Measurements from ENCODE around the gene ELL2.
"Not testable (repeated sequence)": the region's sequence is repeated elsewhere in the genome, so short reads cannot be mapped to it uniquely, and the experiment has no call there.

Gene ELL2

GRCh38 chr5:95930141-95930930, 31.3 kb downstream of the ELL2 start:
- no peak for DNase-seq (ENCODE audit: low spot score)

DNA sequence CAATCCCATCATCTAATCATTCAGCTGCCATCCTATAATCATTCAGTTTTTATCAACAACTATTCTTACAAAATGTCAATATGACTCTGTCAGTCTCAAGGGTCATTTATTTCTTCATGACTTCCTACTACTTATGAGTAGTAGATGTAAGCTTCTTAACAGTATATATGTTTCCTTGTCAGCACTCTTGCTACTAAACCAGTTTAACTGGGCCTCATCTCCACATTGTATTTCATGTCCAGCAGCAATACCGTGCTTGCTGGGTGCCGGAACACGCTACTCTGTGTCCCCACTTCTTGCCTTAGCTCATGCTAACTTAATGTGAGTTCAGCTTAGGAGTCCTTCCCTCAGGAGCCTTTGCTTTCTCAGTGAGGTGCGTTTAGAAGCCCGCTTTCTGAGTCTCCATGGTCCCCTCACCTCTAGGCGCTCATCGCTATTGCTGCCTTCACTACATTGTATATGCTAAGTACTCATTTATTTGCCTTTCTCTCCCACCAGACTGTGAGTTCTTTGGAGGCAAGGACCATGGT, 32.9 kb downstream of the ELL2 start:
- DNase-seq (ENCODE audit: low spot score), result no peak

DNA sequence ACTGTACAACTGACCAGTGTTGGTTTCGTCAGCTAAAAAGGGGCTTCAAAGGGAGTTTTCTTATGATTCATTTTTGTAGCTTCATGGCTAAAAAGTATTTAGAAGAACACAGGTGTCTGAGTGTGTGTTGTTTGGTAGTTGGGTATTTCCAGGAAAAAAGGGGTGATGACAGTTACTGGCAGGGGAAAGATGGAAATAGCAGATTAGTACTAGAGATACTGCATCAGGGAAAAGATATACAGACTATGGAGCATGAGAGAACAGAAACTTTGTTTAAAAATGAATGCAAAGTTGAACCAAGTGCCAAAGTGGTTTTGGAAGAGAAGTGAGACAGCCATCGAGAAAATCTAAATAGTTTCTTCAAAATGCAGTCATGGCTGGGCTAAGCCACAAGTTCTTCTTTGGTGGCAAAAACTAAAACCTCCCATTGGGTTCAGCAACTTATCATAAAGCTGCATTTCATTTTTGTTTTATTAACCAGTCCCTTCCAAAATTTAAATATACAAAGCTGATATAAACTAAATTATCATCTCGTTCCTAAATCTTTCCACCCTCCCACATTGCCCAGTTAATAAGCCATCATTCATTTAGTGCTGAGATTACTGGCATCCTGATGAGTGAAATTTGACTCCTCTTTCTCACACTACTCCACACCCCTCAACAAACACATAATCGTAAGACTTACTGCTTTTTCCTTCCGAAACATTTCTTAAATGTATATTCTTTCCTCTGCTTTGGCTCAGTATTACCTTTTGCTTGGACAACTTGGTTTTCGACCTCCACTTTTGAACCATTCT, 33.5 kb downstream of the ELL2 start:
- no peak for DNase-seq (ENCODE audit: low spot score)

DNA sequence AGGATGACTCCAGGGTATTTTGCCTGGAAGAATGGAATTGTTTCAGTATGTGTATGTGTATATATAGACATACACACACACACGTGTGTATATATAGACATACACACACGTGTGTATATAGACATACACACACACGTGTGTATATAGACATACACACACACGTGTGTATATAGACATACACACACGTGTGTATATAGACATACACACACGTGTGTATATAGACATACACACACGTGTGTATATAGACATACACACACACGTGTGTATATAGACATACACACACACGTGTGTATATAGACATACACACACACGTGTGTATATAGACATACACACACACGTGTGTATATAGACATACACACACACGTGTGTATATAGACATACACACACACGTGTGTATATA, 34.4 kb downstream of the ELL2 start:
- not testable (repeated sequence) for DNase-seq (ENCODE audit: low spot score)

GRCh38 chr5:95925939-95926338, 35.7 kb downstream of the ELL2 start:
- no peak for DNase-seq (ENCODE audit: low spot score)

DNA sequence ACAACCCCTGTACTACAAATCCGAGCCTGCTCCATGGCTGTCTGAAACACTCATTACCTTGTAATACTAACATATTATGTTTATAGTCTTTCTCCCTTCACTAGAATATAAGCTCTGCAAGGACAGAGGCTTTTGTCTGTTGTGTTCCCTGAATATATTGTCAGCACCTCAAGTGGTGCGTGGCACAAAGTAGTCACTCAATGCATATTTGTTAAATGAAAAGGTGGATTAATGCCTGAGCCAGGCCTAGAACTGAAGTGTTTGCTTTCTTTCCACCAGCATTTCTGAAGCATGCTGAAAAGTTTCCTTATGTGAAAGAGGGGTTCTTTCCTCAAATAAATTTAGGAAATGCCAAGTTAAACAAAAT, 36.3 kb downstream of the ELL2 start:
- DNase-seq (ENCODE audit: low spot score), result no peak

- no peak for DNase-seq (ENCODE audit: low spot score)
These were observed 36.8 kb downstream of the ELL2 start for GRCh38 chr5:95924720-95925377.

DNA sequence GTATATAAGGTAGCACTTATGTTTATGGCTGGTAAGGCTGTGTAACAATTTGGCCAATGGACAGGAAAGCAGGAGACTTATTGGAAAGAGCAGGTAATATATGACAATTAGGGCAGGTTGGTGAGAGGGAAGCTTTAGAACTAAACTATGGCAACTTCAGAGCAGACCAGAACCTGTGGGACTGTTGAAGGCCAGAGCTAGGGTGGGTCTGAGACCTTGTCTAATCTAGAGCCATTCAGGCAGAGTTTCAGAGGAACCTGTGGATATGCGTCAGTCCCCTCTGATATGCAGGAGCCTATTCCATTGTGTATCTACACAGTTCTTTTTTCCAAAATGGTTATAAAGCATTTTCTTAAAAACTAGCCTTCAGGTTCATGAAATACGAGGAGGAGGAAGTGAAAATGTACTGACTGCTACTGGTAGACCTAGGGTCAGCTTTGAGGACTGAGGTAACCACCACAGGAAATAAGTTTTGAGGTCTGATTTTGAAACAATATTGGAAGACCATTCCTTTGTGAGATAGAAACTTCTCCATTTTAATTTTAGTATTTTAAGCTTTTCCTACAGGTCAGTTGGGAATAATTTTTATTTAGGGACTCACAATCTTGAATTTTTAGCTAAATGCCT, 37.6 kb downstream of the ELL2 start:
- no peak for DNase-seq (ENCODE audit: low spot score)

DNA sequence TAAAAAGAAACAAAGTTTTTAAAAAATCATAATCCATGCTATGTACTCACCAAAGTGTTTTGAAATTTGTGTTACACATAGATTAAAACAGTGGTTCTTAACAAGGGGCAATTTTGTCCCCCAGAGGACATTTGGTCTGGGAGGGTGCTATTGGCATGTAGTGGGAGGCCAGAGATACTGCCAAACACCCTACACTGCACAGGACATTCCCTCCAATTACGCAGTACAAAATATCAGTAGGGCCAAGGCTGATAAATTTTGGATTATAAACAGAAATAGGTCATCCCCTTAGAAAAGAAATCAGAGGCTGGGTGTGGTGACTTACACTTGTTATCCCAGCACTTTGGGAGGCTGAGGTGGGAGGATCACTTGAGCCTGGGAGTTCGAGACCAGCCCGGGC, 38.9 kb downstream of the ELL2 start:
- no peak for DNase-seq (ENCODE audit: low spot score)

DNA sequence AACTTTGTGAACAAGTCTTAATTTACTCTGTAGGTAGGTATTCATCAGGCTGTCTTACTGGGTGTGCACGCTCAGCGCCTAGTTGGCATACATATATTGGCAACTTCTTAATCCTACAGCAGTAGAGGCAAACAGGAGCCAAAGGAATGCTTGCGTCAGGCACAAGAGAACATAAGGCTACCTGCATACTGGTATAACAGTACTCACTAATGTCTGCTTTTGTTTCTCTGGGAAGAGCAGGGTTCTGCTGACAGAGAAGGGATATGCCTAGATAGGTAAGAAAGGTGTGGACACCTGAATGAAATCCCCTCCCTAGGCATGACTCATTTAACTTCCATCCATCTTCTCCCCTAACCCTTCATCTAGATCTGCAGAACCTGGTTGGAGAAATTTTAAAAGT, 40.1 kb downstream of the ELL2 start:
- no peak for DNase-seq (ENCODE audit: low spot score)

DNA sequence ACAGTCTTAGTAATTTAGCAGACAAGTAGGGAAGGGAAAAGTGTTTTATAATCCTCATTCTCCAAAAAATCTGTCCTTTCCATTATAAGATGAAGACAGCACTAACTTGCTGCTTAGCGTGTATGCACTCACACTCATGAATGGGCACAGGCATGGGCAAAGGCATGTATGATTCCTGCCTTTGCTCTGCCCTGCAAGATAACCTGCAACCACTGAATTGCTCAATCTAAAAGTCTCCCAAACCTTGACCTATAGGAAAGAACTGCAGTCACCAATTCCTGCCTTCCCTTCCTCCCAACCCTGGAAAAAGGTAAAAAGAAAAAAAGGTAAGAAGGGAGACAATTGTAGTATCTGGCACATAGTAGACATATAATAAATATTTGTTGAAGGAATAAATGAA, 40.8 kb downstream of the ELL2 start:
- no peak for DNase-seq (ENCODE audit: low spot score)

DNA sequence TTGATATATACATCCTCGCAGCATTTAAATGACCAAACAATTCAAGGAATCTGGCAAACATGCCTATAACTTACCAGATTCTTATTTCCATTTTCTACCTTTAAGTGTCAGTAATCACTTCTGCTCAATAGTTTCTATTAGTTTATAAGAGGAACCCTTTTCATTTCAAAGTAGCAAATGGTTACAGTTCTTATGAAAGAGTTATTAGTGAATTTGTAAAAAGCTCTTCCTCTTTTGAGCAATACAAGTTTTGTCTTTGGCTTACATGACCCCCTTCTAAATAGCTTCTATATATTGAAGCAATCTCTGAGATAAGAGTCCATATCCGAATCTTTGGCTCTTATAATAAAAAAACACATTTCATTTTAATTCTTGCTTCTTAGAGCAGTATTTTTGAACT, 42.0 kb downstream of the ELL2 start:
- DNase-seq (ENCODE audit: low spot score), result no peak

- no peak for DNase-seq (ENCODE audit: low spot score)
These were observed 43.1 kb downstream of the ELL2 start for GRCh38 chr5:95918421-95919006.

DNA sequence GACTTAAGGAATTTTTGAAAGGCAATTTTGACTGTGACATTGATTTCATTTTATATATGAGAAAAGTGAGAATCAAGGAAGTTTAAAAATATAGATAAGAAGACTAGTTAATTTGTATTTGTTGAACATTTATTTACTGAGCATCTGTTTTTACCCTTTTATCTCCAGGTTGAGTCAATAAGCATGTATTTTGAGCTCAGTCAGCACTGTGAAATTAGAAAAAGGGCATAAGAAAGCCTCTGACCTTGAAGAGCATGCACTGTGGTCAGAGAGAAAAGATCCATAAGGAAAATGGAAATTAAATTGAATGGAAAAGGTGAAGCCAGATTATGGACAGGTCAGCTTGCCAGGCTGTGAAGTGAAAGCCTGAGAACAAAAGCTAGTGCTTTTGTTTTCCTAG, 44.4 kb downstream of the ELL2 start:
- no peak for DNase-seq (ENCODE audit: low spot score)

GRCh38 chr5:95916687-95917085, 45.0 kb downstream of the ELL2 start:
- no peak for DNase-seq (ENCODE audit: low spot score)

- no peak for DNase-seq (ENCODE audit: low spot score)
These were observed 45.5 kb downstream of the ELL2 start for GRCh38 chr5:95915999-95916686.

DNA sequence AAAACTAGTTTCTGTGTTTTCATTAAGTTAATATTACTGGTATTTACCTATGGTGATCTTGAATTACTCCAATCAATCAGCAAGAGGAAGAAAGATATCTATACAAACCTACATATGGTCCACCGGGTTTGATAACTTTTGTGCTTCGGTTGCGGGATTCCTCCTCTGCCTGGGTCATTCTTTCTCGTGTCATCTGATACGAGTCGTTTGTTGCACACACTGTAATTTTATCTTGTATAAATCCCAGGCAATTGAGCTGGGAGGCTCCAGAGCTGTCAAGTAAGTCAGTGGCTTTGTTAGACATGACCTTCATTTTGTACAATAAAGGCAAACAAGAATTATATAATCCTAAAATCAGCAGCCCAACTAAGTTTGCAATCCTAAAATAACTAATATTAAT, 48.0 kb downstream of the ELL2 start:
- no peak for DNase-seq (ENCODE audit: low spot score)

DNA sequence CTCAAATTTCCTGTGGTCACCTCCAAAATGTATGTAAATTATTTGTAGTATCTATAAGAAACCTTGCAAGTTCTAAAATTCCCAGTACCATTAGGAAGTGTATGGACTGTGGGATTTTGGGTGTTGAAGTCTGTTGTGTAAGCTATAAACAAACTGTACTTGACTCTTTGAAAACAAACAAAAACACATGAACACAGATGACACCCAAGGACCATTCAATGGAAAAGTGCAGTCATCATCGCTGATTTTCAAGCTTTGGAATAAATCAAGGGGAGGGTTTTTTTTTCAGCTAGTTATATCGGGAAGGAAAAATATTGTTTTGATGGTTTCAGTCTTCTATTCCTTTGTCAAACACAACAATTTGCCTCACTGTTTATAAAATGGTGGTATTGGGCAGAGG, 49.6 kb downstream of the ELL2 start:
- DNase-seq (ENCODE audit: low spot score), result no peak

- no peak for DNase-seq (ENCODE audit: low spot score)
These were observed 51.1 kb downstream of the ELL2 start for GRCh38 chr5:95910521-95910920.

GRCh38 chr5:95909738-95910137, 51.9 kb downstream of the ELL2 start:
- DNase-seq (ENCODE audit: low spot score), result no peak

- DNase-seq (ENCODE audit: low spot score), result no peak
These were observed 52.9 kb downstream of the ELL2 start for GRCh38 chr5:95908799-95909198.

Measured in SW480 (cell line).